Measurements from ENCODE around the gene SGCE. TPM values are rescaled to one million over a fixed set of nuclear protein-coding genes. Genes with fewer than 3 reads are reported as not detected.

SGCE gene
- total and polyA plus RNA-seq, 9 donors, result 125 to 162 (median 141) TPM

GRCh38 chr7:94557215-94557614, 98.7 kb downstream of the SGCE start:
- Histone ChIP-seq H3K9me3 (replicated peaks; ENCODE audit: control insufficient read depth, low read depth, low read length) (no peaks in the 10 kb centered on the region), H3K27ac (ENCODE audit: low read length) (no peak overlapping the region), H3K27me3 (ENCODE audit: control insufficient read depth, insufficient read depth, low read length) (no peaks in the 10 kb centered on the region), H3K36me3 (ENCODE audit: control insufficient read depth, insufficient read depth, low read length) (peaks cover 9% of the 10 kb centered on the region), H3K4me1 (ENCODE audit: control insufficient read depth, insufficient read depth, low read length) (no peaks in the 10 kb centered on the region), H3K4me3 (ENCODE audit: low read length) (no peak overlapping the region)
- DNase-seq, result no peak

DNA sequence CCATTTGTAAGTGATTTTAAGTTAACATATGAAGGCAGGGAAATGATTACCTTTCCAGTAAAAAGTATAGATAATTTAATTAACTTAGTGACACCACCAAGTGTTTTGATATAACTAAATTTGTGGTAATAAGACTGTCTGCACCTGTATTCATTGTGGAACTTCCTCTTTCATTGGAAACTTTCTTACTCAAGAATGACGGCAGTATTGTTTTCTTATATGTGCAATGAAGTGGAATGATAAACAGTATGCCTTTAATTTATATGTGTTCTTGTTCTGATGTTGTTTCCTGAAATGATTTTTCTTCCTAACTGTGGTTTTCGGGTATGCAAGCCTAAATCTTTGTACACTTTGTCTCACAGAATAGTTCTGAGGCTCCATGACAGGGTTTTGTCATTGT, 99.9 kb downstream of the SGCE start:
- no peak overlapping the region for H3K4me3 ChIP-seq (ENCODE audit: low read length)
- no CpG with 5 or more reads among the region's 2 CpGs for WGBS (ENCODE audit: insufficient coverage)
- no peaks in the 10 kb centered on the region for H3K4me1 ChIP-seq (ENCODE audit: control insufficient read depth, insufficient read depth, low read length)
- no peaks in the 10 kb centered on the region for H3K27me3 ChIP-seq (ENCODE audit: control insufficient read depth, insufficient read depth, low read length)
- no peak overlapping the region for H3K27ac ChIP-seq (ENCODE audit: low read length)
- no peaks in the 10 kb centered on the region for H3K9me3 ChIP-seq (replicated peaks; ENCODE audit: control insufficient read depth, low read depth, low read length)
- DNase-seq, result no peak
- peaks cover 9% of the 10 kb centered on the region for H3K36me3 ChIP-seq (ENCODE audit: control insufficient read depth, insufficient read depth, low read length)

DNA sequence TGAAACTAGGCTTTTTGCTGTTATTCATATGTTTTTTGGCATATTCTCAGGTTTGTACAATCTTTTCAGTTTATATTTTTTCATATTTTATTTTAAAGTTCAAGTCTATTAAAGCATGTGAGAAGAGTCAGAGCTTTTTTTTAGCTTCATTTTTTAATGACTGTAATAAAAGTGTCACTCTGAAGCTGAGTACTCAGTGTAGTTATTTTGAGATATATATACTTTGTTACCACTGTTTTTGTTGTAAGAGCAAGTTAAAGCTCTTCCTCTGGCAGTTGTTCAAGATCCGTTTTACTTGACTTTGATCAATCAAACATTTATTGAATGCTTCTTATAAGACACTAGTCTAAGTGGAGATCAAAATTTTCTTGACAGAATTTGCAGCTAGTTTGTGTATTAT, 108.8 kb downstream of the SGCE start:
- WGBS (ENCODE audit: insufficient coverage), result no CpG with 5 or more reads among the region's 1 CpG
- peak; percentile 40 for DNase-seq
- Histone ChIP-seq H3K27me3 (ENCODE audit: control insufficient read depth, insufficient read depth, low read length) (no peaks in the 10 kb centered on the region), H3K4me3 (ENCODE audit: low read length) (no peak overlapping the region), H3K9me3 (replicated peaks; ENCODE audit: control insufficient read depth, low read depth, low read length) (no peaks in the 10 kb centered on the region), H3K4me1 (ENCODE audit: control insufficient read depth, insufficient read depth, low read length) (no peaks in the 10 kb centered on the region), H3K36me3 (ENCODE audit: control insufficient read depth, insufficient read depth, low read length) (peaks cover 3% of the 10 kb centered on the region), H3K27ac (ENCODE audit: low read length) (no peak overlapping the region)

- 50% methylated on average over 1 of the region's 1 CpG for WGBS (ENCODE audit: insufficient coverage)
- Histone ChIP-seq H3K27ac (ENCODE audit: low read length) (no peak overlapping the region), H3K9me3 (replicated peaks; ENCODE audit: control insufficient read depth, low read depth, low read length) (no peaks in the 10 kb centered on the region), H3K36me3 (ENCODE audit: control insufficient read depth, insufficient read depth, low read length) (peaks cover 7% of the 10 kb centered on the region), H3K4me3 (ENCODE audit: low read length) (no peak overlapping the region), H3K27me3 (ENCODE audit: control insufficient read depth, insufficient read depth, low read length) (no peaks in the 10 kb centered on the region), H3K4me1 (ENCODE audit: control insufficient read depth, insufficient read depth, low read length) (no peaks in the 10 kb centered on the region)
- peak; percentile 30 for DNase-seq
Observed at GRCh38 chr7:94540428-94540827, 115.5 kb downstream of the SGCE start.

Other genes with a start within 250 kb of the SGCE start
- gene CASD1, start 146.3 kb downstream of the SGCE start, total RNA-seq, result 47.3 TPM
- gene CASD1, start 146.3 kb downstream of the SGCE start, polyA plus RNA-seq (ENCODE audit: insufficient read depth in 1 of 8, insufficient read length in 8 of 8, low replicate concordance in 1 of 8), result 10 to 100 TPM; 42.8 to 63.7 (median 49.8) TPM

All from muscle of leg (tissue), 11 donors.